Measurements from ENCODE around the gene TWNK. TPM values are rescaled to one million over a fixed set of nuclear protein-coding genes. Genes with fewer than 3 reads are reported as not detected.

The TWNK gene
- total and polyA plus RNA-seq, 10 of the 15 experiments (the other 5 are each of a cell fraction or from before 2014, with no cell fraction given): 13.6 to 32.8 (median 18.0) TPM

GRCh38 chr10:101008823-101009423 lies 21.6 kb downstream of the TWNK start:
- TF ChIP-seq, protein P1, sequence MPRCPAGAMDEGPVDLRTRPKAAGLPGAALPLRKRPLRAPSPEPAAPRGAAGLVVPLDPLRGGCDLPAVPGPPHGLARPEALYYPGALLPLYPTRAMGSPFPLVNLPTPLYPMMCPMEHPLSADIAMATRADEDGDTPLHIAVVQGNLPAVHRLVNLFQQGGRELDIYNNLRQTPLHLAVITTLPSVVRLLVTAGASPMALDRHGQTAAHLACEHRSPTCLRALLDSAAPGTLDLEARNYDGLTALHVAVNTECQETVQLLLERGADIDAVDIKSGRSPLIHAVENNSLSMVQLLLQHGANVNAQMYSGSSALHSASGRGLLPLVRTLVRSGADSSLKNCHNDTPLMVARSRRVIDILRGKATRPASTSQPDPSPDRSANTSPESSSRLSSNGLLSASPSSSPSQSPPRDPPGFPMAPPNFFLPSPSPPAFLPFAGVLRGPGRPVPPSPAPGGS (IDR thresholded peaks at IDR 0.05; ENCODE audit: borderline replicate concordance, insufficient read depth, low read depth, low read length, poor library complexity, severe bottlenecking): no peak
- no peak for TF ChIP-seq EED (IDR thresholded peaks at IDR 0.05; ENCODE audit: low read depth)
- TF ChIP-seq, protein P2, sequence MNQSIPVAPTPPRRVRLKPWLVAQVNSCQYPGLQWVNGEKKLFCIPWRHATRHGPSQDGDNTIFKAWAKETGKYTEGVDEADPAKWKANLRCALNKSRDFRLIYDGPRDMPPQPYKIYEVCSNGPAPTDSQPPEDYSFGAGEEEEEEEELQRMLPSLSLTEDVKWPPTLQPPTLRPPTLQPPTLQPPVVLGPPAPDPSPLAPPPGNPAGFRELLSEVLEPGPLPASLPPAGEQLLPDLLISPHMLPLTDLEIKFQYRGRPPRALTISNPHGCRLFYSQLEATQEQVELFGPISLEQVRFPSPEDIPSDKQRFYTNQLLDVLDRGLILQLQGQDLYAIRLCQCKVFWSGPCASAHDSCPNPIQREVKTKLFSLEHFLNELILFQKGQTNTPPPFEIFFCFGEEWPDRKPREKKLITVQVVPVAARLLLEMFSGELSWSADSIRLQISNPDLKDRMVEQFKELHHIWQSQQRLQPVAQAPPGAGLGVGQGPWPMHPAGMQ (IDR thresholded peaks at IDR 0.05; ENCODE audit: borderline replicate concordance): no peak
- no peak for TF ChIP-seq NFXL1 (IDR thresholded peaks at IDR 0.05; ENCODE audit: borderline replicate concordance)
- no peak for TF ChIP-seq SMC3 (IDR thresholded peaks at IDR 0.05; ENCODE audit: borderline replicate concordance, low read length)
- TF ChIP-seq, protein P3, sequence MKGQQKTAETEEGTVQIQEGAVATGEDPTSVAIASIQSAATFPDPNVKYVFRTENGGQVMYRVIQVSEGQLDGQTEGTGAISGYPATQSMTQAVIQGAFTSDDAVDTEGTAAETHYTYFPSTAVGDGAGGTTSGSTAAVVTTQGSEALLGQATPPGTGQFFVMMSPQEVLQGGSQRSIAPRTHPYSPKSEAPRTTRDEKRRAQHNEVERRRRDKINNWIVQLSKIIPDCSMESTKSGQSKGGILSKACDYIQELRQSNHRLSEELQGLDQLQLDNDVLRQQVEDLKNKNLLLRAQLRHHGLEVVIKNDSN (IDR thresholded peaks at IDR 0.05; ENCODE audit: borderline replicate concordance, extremely low read length, insufficient read depth, low read depth, low read length): no peak
- TF ChIP-seq NBN (IDR thresholded peaks at IDR 0.05): no peak
- TF ChIP-seq DPF2 (IDR thresholded peaks at IDR 0.05): no peak
- TF ChIP-seq HDGF (IDR thresholded peaks at IDR 0.05): no peak
- TF ChIP-seq ZNF217 (IDR thresholded peaks at IDR 0.05): no peak
- H3K4me2 ChIP-seq (ENCODE audit: control insufficient read depth, insufficient read depth): no peak overlapping the region
- ATAC-seq: no peak

More at GRCh38 chr10:101008823-101009423, 21.6 kb downstream of the TWNK start:
- peaks cover 3% of the 10 kb centered on the region; the same call in 1 of the 2 replicates for H3K4me1 ChIP-seq (ENCODE audit: control insufficient read depth, insufficient read depth, low read length)
- in situ Hi-C loops (cut with MboI): no loop called here
- H3K36me3 ChIP-seq (ENCODE audit: control insufficient read depth in 2 of 2, insufficient read depth in 2 of 2, low read length in 1 of 2): peaks cover 0 to 2% of the 10 kb centered on the region in 2 experiments; a peak in 2 of 4 replicates
- RAD21 ChIA-PET (ENCODE audit: unreplicated experiment): no interaction called here
- no peaks in the 10 kb centered on the region for H3K79me2 ChIP-seq (ENCODE audit: control insufficient read depth, insufficient read depth, low read length)
- CTCF ChIA-PET: interaction anchor here (1.0 to 3.0 kb wide), 2 partner anchors 10 to 11 kb away, joined by 3 to 13 read pairs; no protein-coding TSS in a partner anchor
- SMC1A ChIA-PET (ENCODE audit: uncharacterized antibody, unreplicated experiment): no interaction called here
- no peaks in the 10 kb centered on the region for H3K9me3 ChIP-seq (replicated peaks; ENCODE audit: control insufficient read depth, insufficient read depth, low read length)
- no peak overlapping the region for H3K9ac ChIP-seq (ENCODE audit: control insufficient read depth, insufficient read depth, low read length)
- no peaks in the 10 kb centered on the region for H4K20me1 ChIP-seq (ENCODE audit: control insufficient read depth, insufficient read depth)
- H2AFZ ChIP-seq (ENCODE audit: control insufficient read depth, low read depth, low read length): no peak overlapping the region
- no peak overlapping the region for H3K4me3 ChIP-seq
- no peak overlapping the region for H3K27ac ChIP-seq (ENCODE audit: control insufficient read depth, insufficient read depth)
- H3K27me3 ChIP-seq (replicated peaks in 1 of 2; ENCODE audit: control insufficient read depth in 2 of 2, insufficient read depth in 2 of 2, low read length in 1 of 2): no peaks in the 10 kb centered on the region
- POLR2A ChIA-PET: no interaction called here
- intact Hi-C loops (cut with micrococcal nuclease; ENCODE audit: unreplicated experiment): no loop called here
- no TSS peak for BruUV-seq (replicated peaks)
- DNase-seq (ENCODE audit: low read depth, low spot score) (no peak), FAIRE-seq (no peak)
- 56% methylated on average over 6 of the region's 6 CpGs for WGBS (ENCODE audit: insufficient coverage, insufficient replicate concordance, low lambda C conversion rate, missing lambda C conversion rate)
